Ishikawa (cell line): ENCODE data around the gene OPRL1.

Source experiments
- EP300 ChIP-seq: IDR thresholded peaks from 2 replicates; pipeline ENCODE4 v1.6.1; 2012; ENCODE audit warnings: borderline replicate concordance
- MAX ChIP-seq: IDR thresholded peaks from 2 replicates; pipeline ENCODE4 v1.6.1; 2012
- RAD21 ChIP-seq: IDR thresholded peaks from 2 replicates; pipeline ENCODE4 v1.6.1; 2012; ENCODE audit warnings: low read depth

GRCh38 chr20:64038565-64039292 lies 41.2 kb upstream of the OPRL1 start:
- TF ChIP-seq RAD21 (peak; percentile 69), MAX (peak; percentile 63), EP300 (no peak)
